Thymus (tissue), 11 donors: ENCODE measurements around the gene ABLIM1. TPM values are rescaled to one million over a fixed set of nuclear protein-coding genes. Genes with fewer than 3 reads are reported as not detected.

Source experiments
- DNase-seq, 9 donors: peaks; one replicate each; pipeline ENCODE4 v3.0.0-alpha.2; 2013; ENCODE audit warnings: low spot score in 9 of 9, low read depth in 6 of 9, missing footprints in 1 of 9
- H3K27ac ChIP-seq, 2 donors: one replicate each; pipeline ENCODE4 v1.5.1; 2013; ENCODE audit warnings: control low read depth in 1 of 2, low read depth in 1 of 2, low read length in 1 of 2, mild to moderate bottlenecking in 1 of 2, moderate library complexity in 1 of 2
- H3K27me3 ChIP-seq, 2 donors: one replicate each; pipeline ENCODE4 v1.5.1; 2013; ENCODE audit warnings: low read length in 1 of 2; ENCODE audit not compliant: control insufficient read depth in 2 of 2, insufficient read depth in 1 of 2
- H3K36me3 ChIP-seq, 2 donors: one replicate each; pipeline ENCODE4 v1.5.1; 2013; ENCODE audit warnings: low read length in 1 of 2, mild to moderate bottlenecking in 1 of 2, moderate library complexity in 1 of 2; ENCODE audit not compliant: control insufficient read depth in 2 of 2, insufficient read depth in 2 of 2
- H3K4me1 ChIP-seq, 2 donors: one replicate each; pipeline ENCODE4 v1.5.1; 2013; ENCODE audit warnings: low read length in 2 of 2; ENCODE audit not compliant: control insufficient read depth in 2 of 2, insufficient read depth in 2 of 2
- H3K4me3 ChIP-seq, 2 donors: one replicate each; pipeline ENCODE4 v1.5.1; 2013; ENCODE audit warnings: low read length in 2 of 2, control low read depth in 1 of 2, mild to moderate bottlenecking in 1 of 2
- H3K9me3 ChIP-seq, 2 donors: one replicate each; pipeline ENCODE4 v1.5.1; 2013; ENCODE audit warnings: low read length in 1 of 2, mild to moderate bottlenecking in 1 of 2; ENCODE audit not compliant: control insufficient read depth in 2 of 2, insufficient read depth in 1 of 2
- WGBS: extraction: QIAGEN DNeasy Blood & Tissue Kit; methylation state at CpG from one replicate; pipeline ENCODE4 v1.1.7; 2013; 5-methylcytosine and 5-hydroxymethylcytosine counted together
- polyA plus RNA-seq: library from polyadenylated mRNA; stranded (reverse); fragments of 200-250 nt; gene quantifications from one replicate; pipeline ENCODE4 v1.2.3, GENCODE V29; 2013
- total RNA-seq: library from RNA; stranded (reverse); fragments of 120-200 nt; gene quantifications from one replicate; pipeline ENCODE4 v1.2.4, GENCODE V29; 2013
- donor health status: healthy.

Gene ABLIM1
- total and polyA plus RNA-seq, 2 donors: 43.3 to 49.1 TPM

- no peaks in the 10 kb centered on the region for H3K9me3 ChIP-seq
- DNase-seq: no peak
- H3K36me3 ChIP-seq: peaks cover 0 to 4% of the 10 kb centered on the region in 2 donors
- H3K4me1 ChIP-seq: peaks cover 5 to 42% of the 10 kb centered on the region in 2 donors
- peak overlapping the region in 1 of 2 donors; percentile 42 for H3K27ac ChIP-seq
- H3K4me3 ChIP-seq: no peak overlapping the region
- H3K27me3 ChIP-seq: no peaks in the 10 kb centered on the region
- WGBS: 96% methylated on average over 4 of the region's 4 CpGs
These were observed 139.4 kb downstream of the ABLIM1 start for GRCh38 chr10:114518401-114519305.

GRCh38 chr10:114517368-114518250 lies 140.5 kb downstream of the ABLIM1 start:
- Histone ChIP-seq H3K9me3 (no peaks in the 10 kb centered on the region), H3K4me1 (peaks cover 5 to 33% of the 10 kb centered on the region in 2 donors), H3K4me3 (no peak overlapping the region), H3K27ac (peak overlapping the region in 1 of 2 donors; percentile 40), H3K27me3 (no peaks in the 10 kb centered on the region), H3K36me3 (peaks cover 0 to 4% of the 10 kb centered on the region in 2 donors)
- DNase-seq: no peak
- 91% methylated on average over 14 of the region's 14 CpGs for WGBS

GRCh38 chr10:114516356-114516755 lies 141.7 kb downstream of the ABLIM1 start:
- WGBS: 88% methylated on average over 3 of the region's 3 CpGs
- no peaks in the 10 kb centered on the region for H3K9me3 ChIP-seq
- no peak overlapping the region for H3K4me3 ChIP-seq
- no peak overlapping the region for H3K27ac ChIP-seq
- peaks cover 0 to 4% of the 10 kb centered on the region in 2 donors for H3K36me3 ChIP-seq
- no peak for DNase-seq
- peaks cover 3 to 24% of the 10 kb centered on the region in 2 donors for H3K4me1 ChIP-seq
- H3K27me3 ChIP-seq: no peaks in the 10 kb centered on the region

GRCh38 chr10:114515298-114515914 lies 142.7 kb downstream of the ABLIM1 start:
- peaks cover 0 to 4% of the 10 kb centered on the region in 2 donors for H3K36me3 ChIP-seq
- no peak for DNase-seq
- H3K27me3 ChIP-seq: no peaks in the 10 kb centered on the region
- WGBS: 95% methylated on average over 6 of the region's 6 CpGs
- H3K9me3 ChIP-seq: no peaks in the 10 kb centered on the region
- H3K27ac ChIP-seq: no peak overlapping the region
- H3K4me3 ChIP-seq: no peak overlapping the region
- peaks cover 3 to 24% of the 10 kb centered on the region in 2 donors for H3K4me1 ChIP-seq

GRCh38 chr10:114513381-114513792 lies 144.7 kb downstream of the ABLIM1 start:
- no peaks in the 10 kb centered on the region for H3K27me3 ChIP-seq
- H3K4me3 ChIP-seq: no peak overlapping the region
- no peaks in the 10 kb centered on the region for H3K36me3 ChIP-seq
- H3K4me1 ChIP-seq: peaks cover 0 to 12% of the 10 kb centered on the region in 2 donors
- peak overlapping the region in 1 of 2 donors; percentile 52 for H3K27ac ChIP-seq
- WGBS: 81% methylated on average over 5 of the region's 5 CpGs
- no peaks in the 10 kb centered on the region for H3K9me3 ChIP-seq
- DNase-seq: no peak

GRCh38 chr10:114511881-114512280 lies 146.2 kb downstream of the ABLIM1 start:
- Histone ChIP-seq H3K9me3 (no peaks in the 10 kb centered on the region), H3K36me3 (no peaks in the 10 kb centered on the region), H3K27me3 (no peaks in the 10 kb centered on the region), H3K27ac (no peak overlapping the region), H3K4me1 (peaks cover 0 to 10% of the 10 kb centered on the region in 2 donors), H3K4me3 (no peak overlapping the region)
- DNase-seq: no peak
- WGBS: 97% methylated on average over 5 of the region's 5 CpGs

GRCh38 chr10:114508376-114508775 lies 149.7 kb downstream of the ABLIM1 start:
- no peak overlapping the region for H3K27ac ChIP-seq
- DNase-seq: no peak
- H3K9me3 ChIP-seq: no peaks in the 10 kb centered on the region
- H3K4me1 ChIP-seq: peaks cover 0 to 2% of the 10 kb centered on the region in 2 donors
- no peaks in the 10 kb centered on the region for H3K36me3 ChIP-seq
- H3K4me3 ChIP-seq: no peak overlapping the region
- 97% methylated on average over 3 of the region's 3 CpGs for WGBS
- no peaks in the 10 kb centered on the region for H3K27me3 ChIP-seq

- H3K9me3 ChIP-seq: no peaks in the 10 kb centered on the region
- no peak overlapping the region for H3K27ac ChIP-seq
- H3K27me3 ChIP-seq: no peaks in the 10 kb centered on the region
- H3K36me3 ChIP-seq: no peaks in the 10 kb centered on the region
- DNase-seq: no peak
- whole genome bisulfite sequencing: 59% methylated on average over 4 of the region's 4 CpGs
- peaks cover 0 to 4% of the 10 kb centered on the region in 2 donors for H3K4me1 ChIP-seq
- no peak overlapping the region for H3K4me3 ChIP-seq
These were observed 150.6 kb downstream of the ABLIM1 start for GRCh38 chr10:114507449-114507848.
